NCI-H1092 (cell line): ENCODE measurements around the gene CFAP54.

Source experiments
- DNase-seq: peaks from one replicate; lab custom pipeline; 2025; lab: John Stamatoyannopoulos, UW

Gene CFAP54

GRCh38 chr12:96828169-96828789 lies 338.9 kb downstream of the CFAP54 start:
- no peak for DNase-seq

GRCh38 chr12:96829354-96829753 lies 340.0 kb downstream of the CFAP54 start:
- DNase-seq, result no peak

GRCh38 chr12:96831346-96831745 lies 342.0 kb downstream of the CFAP54 start:
- no peak for DNase-seq

GRCh38 chr12:96846293-96846692 lies 356.9 kb downstream of the CFAP54 start:
- DNase-seq, result no peak

- DNase-seq, result no peak
Observed at GRCh38 chr12:96850676-96851075, 361.3 kb downstream of the CFAP54 start.

- DNase-seq, result no peak
Observed at GRCh38 chr12:96858162-96858561, 368.8 kb downstream of the CFAP54 start.

- DNase-seq, result no peak
Observed at GRCh38 chr12:96861656-96862055, 372.3 kb downstream of the CFAP54 start.

GRCh38 chr12:96862326-96862725 lies 372.9 kb downstream of the CFAP54 start:
- no peak for DNase-seq

GRCh38 chr12:96864335-96864734 lies 375.0 kb downstream of the CFAP54 start:
- DNase-seq, result no peak

GRCh38 chr12:96866801-96867590 lies 377.6 kb downstream of the CFAP54 start:
- no peak for DNase-seq

- no peak for DNase-seq
Observed at GRCh38 chr12:96870946-96871345, 381.6 kb downstream of the CFAP54 start.

GRCh38 chr12:96872961-96873360 lies 383.6 kb downstream of the CFAP54 start:
- DNase-seq, result no peak

GRCh38 chr12:96874211-96874610 lies 384.8 kb downstream of the CFAP54 start:
- no peak for DNase-seq

GRCh38 chr12:96876966-96877365 lies 387.6 kb downstream of the CFAP54 start:
- no peak for DNase-seq

- no peak for DNase-seq
Observed at GRCh38 chr12:96878704-96879103, 389.3 kb downstream of the CFAP54 start.

GRCh38 chr12:96879301-96879700 lies 389.9 kb downstream of the CFAP54 start:
- DNase-seq, result no peak

GRCh38 chr12:96880220-96880619 lies 390.8 kb downstream of the CFAP54 start:
- no peak for DNase-seq

- DNase-seq, result no peak
Observed at GRCh38 chr12:96881608-96882007, 392.2 kb downstream of the CFAP54 start.

GRCh38 chr12:96882862-96883261 lies 393.5 kb downstream of the CFAP54 start:
- DNase-seq, result no peak

GRCh38 chr12:96883571-96883970 lies 394.2 kb downstream of the CFAP54 start:
- DNase-seq, result no peak

GRCh38 chr12:96886998-96887677 lies 397.8 kb downstream of the CFAP54 start:
- DNase-seq, result no peak

- DNase-seq, result no peak
Observed at GRCh38 chr12:96889273-96889933, 400.0 kb downstream of the CFAP54 start.

- DNase-seq, result no peak
Observed at GRCh38 chr12:96890331-96890730, 401.0 kb downstream of the CFAP54 start.
